H54 (cell line): ENCODE data around the gene RWDD4.
A peak's percentile ranks its signal among the peaks of the same experiment; 100 is the strongest.

Experiments
- DNase-seq: peaks from one replicate; pipeline ENCODE4 v3.0.0; 2011; ENCODE audit warnings: low spot score, mixed read lengths; ENCODE audit not compliant: insufficient read length
- FAIRE-seq: peaks from 3 replicates; lab custom pipeline; 2011; peaks lifted over from hg19 to GRCh38; lab: Jason Lieb, UNC
- POLR2A ChIP-seq: IDR thresholded peaks from 2 replicates; pipeline ENCODE4 v1.6.1; 2011; ENCODE audit warnings: low read depth, mild to moderate bottlenecking, low read length

RWDD4 gene

DNA sequence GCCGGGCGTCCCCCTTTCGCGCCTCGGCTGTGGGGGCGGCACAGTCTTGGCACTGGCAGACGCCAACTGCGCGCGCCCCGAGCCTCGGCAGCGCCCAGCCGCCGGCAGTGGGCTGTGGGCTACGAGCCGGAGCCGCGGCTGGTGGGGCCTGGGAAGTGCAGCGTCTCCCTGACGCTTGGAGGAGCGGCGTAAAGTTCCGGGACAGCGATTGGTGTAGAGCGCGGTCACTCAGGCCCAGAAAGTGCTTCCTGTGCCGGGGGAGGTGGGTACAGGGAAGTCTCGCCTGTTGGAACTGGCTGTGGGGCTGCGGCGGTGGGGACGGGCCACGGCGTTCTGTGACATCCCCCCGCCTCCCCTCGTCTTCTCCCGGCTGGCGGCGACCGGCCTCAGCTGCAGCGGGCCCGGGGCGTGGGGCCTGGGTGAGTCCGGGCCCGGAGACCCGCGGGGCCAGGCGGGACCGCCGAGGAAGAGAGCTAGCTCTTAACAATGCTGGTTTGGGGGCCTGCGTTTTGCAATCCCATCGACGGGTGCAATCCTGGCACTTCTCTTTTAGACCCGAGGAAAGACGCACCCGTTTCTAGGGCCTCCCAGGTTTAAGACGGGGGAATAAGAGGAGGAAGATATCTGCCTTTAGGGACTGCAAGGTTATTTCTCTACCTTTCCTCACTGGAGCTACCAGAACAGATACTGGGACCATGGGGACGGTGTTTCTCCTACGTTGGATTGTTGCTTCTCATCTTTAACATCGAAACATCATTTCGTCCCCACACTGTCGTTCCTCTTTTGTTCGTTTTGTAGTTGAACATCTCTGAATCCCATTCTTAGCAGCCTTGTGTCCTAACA lies at the start of gene RWDD4, which contains the start of gene TRAPPC11:
Gene RWDD4 (minus strand): TSS at position 157 of the 843 bp plus-strand sequence. CDS start 233 bp downstream, outside the sequence.
Gene TRAPPC11 (plus strand): TSS at position 265 of the 843 bp plus-strand sequence. CDS start 4,575 bp downstream, outside the sequence.
- TF ChIP-seq POLR2A = peak; percentile 32
- peak; percentile 41 for FAIRE-seq

DNA sequence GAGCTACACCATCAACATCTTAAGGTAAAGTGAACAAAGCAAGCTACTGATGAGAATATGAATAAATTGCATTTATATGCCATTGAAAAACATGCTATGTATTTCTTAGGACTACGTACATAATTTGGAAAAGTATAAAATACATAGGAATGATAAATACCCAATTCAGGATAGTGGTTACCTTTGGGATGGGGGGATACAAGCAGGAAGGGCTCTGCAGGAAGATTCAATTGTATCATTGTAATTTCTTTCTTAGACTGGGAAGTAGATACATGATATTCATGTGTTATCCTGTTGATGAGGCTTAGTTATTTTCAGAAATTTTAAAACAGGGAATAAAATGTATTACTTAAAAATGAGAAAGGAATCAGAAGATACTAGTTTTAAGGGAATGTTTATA lies 43.5 kb upstream of the RWDD4 start:
- FAIRE-seq = no peak
- DNase-seq = no peak
- TF ChIP-seq POLR2A = no peak

More for the DNA sequence above, at the start of gene RWDD4, which contains the start of gene TRAPPC11:
- DNase-seq = peak; percentile 82

DNA sequence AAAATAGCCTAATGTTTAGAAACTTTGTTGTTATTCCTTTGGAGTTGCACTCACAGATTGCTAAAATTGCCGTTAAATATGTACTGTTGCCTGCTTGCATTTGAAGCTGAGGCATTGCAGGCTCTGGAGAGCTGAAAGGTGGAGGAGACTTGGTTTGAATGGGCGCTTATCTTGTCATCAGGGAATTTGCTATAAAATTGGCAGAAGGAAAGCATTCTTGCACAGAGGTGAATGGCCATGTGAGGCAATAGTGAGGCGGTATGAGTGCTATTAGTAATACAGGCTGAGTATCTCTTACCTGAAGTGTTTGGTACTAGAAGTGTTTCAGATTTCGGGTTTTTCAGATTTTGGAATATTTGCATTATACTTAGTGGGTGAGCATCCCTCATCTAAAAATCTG lies 41.4 kb upstream of the RWDD4 start:
- FAIRE-seq (no peak), DNase-seq (no peak)
- TF ChIP-seq POLR2A = no peak

DNA sequence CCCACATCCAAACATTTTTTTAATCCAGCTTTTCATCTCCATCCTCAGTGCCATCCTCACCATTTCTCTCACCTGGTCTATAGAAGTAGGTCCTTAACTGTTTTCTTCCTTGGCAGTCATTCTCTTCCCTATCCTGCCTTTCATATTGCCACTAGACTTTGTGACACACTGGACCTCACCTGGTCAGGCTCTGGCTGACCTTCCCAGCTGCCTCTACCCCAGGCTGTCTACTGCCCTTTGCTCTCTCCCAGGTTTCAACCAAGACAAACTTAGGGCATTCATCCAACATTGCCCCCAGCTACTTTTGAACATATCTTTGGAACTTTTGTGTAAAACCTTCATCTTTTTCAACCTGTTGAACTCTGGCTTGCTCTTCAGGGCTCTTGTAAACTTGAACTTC lies 39.9 kb upstream of the RWDD4 start:
- DNase-seq (no peak), FAIRE-seq (no peak)
- TF ChIP-seq POLR2A = no peak

DNA sequence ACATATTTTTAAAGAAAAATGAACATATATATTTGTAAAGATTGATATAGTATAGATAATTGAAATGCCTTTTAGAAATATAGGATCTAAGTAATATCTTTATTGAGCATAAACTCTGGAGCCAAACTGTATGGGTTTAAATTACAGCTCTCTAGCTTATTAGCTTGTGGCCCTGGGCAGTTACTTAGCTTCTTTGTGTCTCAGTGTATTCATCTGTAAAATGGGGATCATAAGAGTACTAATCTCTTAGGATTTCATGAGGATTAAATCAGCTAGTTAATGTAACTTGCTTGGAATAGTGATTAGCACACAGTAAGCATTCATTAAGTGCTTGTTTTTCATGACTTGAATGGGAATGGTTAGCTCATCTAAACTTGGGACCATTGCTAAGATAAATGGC lies 32.9 kb upstream of the RWDD4 start:
- DNase-seq = no peak
- no peak for FAIRE-seq
- no peak for TF ChIP-seq POLR2A

DNA sequence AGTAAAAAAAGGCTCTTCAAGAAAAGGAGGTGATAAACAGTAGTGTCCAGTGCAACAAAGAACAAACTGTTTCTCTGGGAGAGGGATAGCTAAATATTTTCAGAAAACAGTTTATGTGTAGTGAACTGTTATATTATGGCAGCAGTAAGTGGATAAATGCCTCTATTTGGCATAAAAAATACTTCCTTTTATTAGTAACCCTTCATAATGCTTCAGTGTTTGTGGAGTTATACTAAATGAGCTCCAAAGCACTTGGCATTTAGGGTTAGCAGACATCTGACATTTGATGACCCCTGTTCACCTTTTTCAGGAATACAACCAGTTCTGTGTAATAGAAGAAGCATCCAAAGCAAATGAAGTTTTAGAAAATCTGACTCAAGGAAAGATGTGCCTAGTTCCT lies 32.0 kb upstream of the RWDD4 start:
- TF ChIP-seq POLR2A = no peak
- no peak for FAIRE-seq
- no peak for DNase-seq

DNA sequence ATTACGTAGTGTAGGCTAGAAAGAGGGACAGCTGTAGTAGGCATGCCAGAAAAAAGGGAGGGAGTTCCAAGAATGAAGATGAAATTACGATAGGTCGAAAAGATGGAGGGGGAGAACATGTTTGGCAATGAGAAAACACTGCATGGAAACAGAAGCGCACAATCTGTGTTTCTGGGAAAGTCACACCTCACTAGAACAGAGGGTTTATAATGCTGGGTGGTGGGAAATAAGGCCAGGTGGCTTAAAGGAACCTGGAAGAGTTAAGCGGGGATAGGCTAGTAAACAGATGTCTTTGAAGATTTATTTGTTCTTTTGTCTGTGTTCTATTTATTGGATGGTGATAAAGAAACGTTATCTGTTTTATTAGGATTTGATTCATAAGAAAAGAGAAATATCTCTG lies 29.2 kb upstream of the RWDD4 start:
- FAIRE-seq (no peak), DNase-seq (no peak)
- TF ChIP-seq POLR2A = no peak

DNA sequence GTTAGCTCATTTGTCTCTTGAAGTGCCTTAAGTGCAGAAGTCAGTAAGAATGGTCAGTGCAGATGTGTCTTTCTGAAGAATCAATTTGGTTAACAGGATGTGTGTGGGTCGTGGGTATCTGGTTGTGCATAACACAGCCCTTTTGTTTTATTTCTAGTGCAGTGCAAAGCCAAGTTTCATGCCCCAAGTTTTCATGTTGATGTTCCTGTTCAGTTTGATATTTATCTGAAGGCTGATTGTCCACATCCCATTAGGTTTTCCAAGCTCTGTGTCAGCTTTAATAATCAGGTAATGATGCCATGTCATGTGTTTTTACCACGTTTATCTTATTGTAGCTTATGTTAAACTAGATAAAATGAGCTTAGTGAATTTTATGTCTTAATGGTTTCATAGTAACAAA lies 27.5 kb upstream of the RWDD4 start:
- FAIRE-seq (no peak), DNase-seq (no peak)
- no peak for TF ChIP-seq POLR2A

DNA sequence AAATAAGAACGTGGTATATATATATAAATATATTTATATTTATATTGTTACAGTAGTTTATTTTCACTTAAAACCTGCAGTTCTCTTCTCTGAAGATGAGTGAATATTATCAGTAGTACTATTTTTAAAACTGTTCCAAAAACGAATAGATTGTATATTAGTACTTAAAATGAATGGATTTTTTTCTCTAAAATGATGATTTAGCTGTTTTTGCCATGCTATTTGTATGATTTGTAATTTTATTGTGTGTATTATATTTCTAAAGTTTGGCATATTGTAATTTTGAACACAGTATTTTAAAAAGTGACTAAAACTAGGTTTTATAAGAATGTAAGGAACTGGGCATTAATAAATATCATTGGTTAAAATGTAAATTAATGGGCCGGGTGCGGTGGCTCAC lies 22.1 kb upstream of the RWDD4 start:
- FAIRE-seq = no peak
- TF ChIP-seq POLR2A = no peak
- no peak for DNase-seq

DNA sequence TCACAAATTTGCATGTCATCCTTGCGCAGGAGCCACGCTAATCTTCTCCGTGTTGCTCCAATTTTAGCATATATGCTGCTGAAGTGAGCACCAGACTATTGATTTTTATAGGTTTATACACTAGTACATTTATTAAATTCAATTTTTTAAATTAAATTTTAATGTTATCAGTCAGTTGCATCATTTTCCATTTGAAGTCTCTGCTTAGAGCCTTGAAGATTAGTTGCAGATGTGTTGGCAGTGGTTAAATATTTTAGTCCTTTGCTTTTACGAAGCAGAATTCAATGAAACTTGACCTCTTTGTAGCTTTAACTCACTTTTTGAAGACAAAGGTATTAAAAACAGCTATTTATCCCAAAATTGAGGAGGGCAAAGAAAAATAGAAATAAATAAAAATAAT lies 16.6 kb upstream of the RWDD4 start:
- DNase-seq = no peak
- no peak for TF ChIP-seq POLR2A
- FAIRE-seq = no peak

DNA sequence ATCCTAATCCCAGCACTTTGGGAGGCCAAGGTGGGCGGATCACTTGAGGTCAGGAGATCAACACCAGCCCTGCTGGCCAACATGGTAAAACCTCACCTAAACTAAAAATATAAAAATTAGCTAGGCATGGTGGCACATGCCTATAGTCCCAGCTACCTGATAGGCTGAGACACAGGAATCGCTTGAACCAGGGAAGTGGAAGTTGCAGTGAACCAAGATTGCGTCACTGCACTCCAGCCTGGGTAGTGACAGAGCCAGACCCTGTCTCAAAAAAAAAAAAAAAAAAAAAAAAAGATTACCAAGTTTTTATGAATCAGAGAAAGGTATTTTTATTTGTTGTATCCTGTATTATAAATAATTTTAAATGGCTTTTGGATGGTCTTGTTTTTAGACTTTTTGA lies 15.2 kb upstream of the RWDD4 start:
- DNase-seq = no peak
- no peak for FAIRE-seq
- no peak for TF ChIP-seq POLR2A

DNA sequence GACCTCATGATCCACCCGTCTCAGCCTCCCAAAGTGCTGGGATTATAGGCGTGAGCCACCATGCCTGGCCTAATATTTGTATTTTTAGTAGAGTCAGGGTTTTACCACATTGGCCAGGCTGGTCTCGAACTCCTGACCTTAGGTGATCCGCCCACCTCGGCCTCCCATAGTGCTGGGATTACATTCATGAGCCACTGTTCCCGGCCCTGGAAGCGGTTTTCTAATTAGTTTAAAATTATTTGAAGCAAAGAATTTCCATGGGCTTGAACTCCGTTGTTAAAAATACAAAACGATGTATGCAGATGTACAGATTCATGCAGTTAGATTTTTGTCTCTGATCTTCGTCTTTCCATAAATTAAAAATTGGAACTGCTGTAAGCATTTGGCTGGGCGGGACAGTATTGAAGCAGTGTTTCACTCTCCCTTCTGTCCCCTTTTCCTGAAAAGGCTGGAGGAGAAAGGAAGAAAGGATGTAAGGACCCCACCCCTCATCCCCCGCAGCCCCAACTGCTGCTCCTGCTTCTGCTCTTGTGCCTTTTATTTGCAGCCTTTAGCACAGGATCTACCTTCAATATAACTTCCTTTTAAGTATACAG lies 12.1 kb upstream of the RWDD4 start:
- FAIRE-seq (no peak), DNase-seq (no peak)
- no peak for TF ChIP-seq POLR2A

DNA sequence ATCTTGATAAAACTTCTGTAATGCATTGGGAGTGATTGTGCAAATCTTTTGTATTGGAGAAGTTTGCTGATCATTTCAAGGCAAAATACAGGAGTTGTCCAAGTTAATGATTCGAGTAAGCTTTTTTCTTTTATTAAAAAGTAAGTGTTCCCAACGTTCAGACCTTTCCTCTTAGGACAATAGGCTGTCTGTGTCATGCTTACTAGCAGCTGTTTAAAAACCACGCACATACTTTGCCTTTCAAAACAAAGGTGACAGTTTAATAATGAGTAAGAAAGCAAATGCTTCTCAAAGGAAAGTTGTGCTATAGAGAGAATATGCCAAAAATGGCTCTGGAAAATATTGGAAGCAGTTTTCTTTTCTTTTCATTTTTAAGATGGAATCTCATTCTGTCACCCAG lies 11.3 kb upstream of the RWDD4 start:
- DNase-seq (no peak), FAIRE-seq (no peak)
- no peak for TF ChIP-seq POLR2A

DNA sequence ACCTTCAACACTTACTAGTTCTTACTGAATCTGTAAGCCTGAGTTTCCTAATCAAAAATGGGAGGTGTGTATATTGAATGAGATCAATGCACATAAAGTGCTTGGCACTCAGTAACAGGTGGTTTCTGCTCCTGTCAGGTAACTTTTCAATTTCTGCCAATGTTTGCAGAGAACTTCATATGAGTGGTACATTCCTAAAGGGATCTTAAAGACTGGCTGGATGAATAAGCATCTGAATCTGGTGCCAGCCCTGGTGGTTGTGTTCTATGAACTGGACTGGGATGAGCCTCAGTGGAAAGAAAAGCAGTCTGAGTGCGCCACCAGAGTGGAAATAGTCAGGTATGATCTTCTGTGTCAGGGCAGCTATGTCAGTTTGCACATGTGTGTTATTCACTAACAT lies 7.1 kb upstream of the RWDD4 start:
- DNase-seq (no peak), FAIRE-seq (no peak)
- no peak for TF ChIP-seq POLR2A

DNA sequence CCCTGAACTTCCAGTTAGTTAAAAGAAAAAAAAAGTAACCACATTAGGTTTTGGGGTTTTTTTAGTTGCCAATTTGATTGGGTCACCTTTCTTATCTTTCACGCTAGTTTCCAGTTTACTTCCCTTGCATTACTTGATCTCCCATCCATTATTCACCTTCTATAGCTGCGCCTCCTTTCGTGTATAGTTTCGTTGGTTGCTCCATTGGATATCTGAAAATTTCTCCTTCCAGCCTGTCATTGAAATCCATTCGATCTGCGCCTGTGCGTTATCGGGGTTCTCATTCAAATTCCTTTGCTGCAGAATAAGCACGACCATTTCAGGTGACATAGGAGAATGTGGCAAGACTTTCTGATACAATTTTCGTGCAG lies 872 bp upstream of the RWDD4 start:
- FAIRE-seq (no peak), DNase-seq (no peak)
- no peak for TF ChIP-seq POLR2A
